Colon (tissue), 2 donors: ENCODE data around the gene CXCL11.
"Not testable (repeated sequence)": the region's sequence is repeated elsewhere in the genome, so short reads cannot be mapped to it uniquely, and the experiment has no call there.

Experiments
- FAIRE-seq: peaks from 2 replicates; lab custom pipeline; 2012; peaks lifted over from hg19 to GRCh38; lab: Jason Lieb, UNC
- donor health status: control.
- donor health status: control.

The CXCL11 gene

DNA sequence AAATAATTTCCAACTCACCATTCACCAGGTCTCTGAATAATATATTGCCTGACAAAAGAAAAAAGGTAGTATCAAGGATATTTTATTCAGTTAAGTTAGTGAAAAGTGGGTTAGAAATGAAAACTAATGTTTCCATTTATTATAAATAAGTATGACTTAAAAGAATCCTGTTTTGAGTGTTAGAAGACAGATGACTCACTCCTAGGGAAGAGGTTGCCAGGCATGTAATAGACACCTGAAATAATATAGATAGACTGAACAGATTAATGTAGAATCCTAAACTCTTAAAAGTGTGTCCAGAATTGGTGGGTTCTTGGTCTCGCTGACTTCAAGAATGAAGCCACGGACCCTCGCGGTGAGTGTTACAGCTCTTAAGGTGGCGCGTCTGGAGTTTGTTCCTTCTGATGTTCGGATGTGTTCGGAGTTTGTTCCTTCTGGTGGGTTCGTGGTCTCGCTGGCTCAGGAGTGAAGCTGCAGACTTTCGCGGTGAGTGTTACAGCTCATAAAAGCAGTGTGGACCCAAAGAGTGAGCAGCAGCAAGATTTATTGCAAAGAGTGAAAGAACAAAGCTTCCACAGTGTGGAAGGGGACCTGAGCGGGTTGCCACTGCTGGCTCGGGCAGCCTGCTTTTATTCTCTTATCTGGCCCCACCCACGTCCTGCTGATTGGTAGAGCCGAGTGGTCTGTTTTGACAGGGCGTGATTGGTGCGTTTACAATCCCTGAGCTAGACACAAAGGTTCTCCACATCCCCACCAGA is 6.5 kb upstream of the CXCL11 start:
- not testable (repeated sequence) for FAIRE-seq

DNA sequence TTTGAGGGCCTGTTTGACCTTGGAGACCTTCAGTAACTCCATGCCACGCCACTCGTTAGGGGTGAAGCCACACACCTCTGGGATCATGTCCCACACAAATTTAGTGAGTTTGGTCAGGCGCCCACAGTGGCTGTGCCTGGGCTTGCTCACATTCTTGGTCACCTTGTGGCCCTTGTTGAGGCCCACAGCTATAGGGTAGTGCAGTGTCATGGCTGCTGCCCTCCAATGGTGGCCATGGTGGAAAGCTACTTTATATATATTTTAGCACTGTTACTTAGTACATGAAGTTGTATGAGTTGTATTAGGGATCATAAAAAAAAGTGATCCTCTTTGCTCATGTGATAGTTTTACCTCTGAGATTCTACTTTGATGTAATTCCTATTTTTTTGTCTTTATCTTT is 985 bp upstream of the CXCL11 start:
- FAIRE-seq, result no peak

DNA sequence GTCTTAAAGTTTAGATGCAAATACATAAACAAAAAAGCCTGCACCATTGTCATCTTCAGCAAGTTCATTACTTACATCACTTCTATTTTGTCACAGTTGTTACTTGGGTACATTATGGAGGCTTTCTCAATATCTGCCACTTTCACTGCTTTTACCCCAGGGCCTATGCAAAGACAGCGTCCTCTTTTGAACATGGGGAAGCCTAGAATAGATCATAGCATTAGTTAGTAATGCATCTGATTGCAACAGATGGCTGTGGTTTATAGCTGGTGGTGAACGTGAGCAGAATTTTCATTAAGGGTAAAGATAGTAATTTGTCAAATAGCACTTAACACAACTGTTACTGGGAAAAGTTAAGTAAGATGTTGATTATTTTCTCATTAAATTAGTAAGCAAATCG is 729 bp downstream of the CXCL11 start:
- FAIRE-seq, result no peak

DNA sequence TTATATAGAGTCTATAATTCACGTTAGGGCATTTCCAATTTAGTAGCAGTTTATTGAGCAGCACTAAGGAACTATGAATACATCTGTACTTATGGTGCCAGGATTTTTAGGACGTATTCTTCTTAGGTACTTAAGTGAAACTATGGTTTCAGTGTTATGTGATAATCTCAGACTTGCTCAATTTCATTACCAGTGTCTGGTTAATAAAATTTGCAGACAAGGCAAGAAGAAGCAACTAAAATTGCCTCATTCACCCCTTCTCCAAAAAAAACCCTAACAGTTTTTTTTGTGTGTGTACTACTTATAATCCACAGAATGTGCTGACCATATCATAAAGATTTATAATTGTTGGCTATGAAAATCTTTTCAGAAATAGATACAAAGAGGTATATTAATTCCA is 6.6 kb downstream of the CXCL11 start:
- FAIRE-seq, result no peak

DNA sequence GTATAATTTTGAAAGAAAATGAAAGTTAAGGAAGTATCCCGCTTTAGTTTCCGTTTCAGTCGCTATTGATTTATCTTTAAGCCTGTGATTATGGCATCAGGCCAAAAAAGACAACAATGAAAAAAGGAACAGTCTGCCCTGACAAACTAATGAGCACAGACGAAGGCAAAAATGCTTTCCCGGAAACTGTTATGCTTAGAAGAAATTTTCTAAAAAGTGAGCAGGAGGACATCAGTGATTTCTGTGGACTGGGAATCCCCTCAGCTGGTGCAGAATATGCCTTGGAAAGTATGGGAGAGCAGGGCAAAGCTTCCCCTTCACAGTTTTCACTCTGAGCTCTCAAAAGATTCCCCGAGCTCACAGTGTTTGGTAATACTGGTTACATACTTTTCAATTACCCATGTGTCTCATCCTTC is 7.5 kb downstream of the CXCL11 start:
- FAIRE-seq, result no peak

DNA sequence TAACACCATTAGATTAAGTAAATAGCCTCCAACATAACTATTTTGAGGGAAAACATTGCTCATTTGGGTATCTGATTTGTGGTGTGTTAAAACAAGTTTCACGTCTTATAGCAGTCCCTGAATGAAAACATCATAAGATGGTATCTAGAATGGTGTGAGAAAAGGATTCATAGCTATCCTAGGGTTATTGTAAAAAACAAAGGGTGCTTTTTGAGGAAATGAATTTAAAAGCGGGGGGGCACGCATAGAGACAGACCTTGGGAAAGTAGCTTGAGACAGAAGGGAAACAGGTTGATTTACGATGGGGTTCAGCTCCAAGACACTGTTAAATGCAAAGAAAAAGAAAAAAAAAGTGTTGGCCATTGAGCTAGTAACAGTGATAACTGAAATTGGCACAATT is 11.8 kb downstream of the CXCL11 start:
- FAIRE-seq, result no peak

DNA sequence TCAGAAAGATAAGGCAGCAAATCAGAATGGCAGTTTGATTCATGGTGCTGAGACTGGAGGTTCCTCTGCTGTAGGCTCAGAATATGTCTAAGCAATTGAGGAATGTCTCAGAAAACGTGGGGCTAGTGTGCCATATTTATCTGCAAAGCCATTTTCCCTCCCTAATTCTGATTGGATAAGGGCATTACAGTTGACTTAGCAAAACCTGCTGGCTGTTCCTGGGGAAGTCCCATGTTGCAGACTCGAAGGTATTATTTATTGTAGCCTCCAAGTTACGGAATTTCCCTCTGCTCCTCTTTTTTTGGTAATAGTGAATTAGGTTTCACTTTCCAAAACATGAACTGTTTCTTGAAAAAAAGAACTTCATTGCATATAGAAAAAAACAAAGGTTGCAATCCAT is 12.5 kb downstream of the CXCL11 start, which contains the start of gene CXCL10:
TSS of gene CXCL10 (minus strand) at position 109 of the 400 bp plus-strand sequence. CDS start at position 43, 66 bp downstream.
- no peak for FAIRE-seq

DNA sequence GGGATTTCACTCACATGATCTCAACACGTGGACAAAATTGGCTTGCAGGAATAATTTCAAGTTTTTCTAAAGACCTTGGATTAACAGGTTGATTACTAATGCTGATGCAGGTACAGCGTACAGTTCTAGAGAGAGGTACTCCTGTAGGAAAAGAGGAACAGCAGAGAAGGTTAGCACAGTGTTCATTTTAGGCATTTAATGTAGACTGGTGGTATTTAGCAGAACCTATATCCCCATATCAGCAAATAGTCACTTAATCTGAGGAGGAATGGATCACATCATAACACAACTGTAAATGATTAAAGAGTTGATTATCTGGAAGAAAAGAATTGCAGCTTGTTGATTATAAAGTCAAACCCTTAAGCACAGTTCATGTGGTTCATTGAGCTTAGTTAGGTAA is 13.2 kb downstream of the CXCL11 start:
- no peak for FAIRE-seq

DNA sequence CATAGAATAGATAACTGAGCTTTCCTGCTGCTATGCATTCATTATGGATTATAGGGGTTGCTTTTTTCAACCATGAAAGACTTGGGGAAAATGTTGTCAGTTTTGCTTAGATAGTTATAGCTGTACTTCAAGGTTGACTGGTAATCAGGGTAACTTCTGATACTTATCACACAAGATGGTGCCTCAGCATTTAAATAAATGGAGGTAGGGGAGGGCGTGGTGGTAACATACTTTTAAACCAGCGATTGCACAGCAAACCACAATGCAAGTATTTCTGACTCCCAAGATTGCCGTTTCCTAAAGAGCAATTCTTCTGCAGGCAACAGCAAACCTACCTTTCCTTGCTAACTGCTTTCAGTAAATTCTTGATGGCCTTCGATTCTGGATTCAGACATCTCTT is 13.8 kb downstream of the CXCL11 start:
- no peak for FAIRE-seq

DNA sequence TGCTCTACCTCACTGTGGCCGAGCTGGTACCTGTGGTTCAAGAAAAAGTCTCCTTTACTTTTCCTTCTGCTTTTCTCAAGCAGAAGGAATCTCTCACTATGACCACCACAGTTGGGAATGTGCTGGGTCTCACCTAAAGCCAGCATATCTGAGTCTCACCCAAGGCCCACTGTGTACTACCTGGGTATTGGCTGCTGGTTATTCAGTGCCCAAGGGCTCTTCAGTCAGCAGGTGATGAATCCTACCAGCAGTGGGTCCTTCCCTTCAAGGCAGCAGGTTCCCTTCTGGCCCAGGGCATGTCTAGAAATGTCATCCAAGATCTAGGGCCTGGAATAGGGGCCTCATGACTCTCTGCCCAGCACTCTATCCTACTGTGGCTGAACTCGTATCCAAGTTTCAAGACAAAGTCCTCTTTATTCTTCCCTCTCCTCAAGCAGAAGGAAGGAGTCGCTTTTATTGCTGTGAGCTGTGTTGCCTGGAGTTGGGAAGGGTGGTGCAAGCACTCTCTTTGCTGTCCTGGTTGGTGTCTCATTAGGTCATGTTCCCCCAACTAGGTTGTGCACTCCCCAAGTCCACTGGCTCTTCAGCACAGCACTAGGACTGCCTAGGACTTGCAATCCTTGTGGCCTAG is 18.7 kb downstream of the CXCL11 start:
- no peak for FAIRE-seq

DNA sequence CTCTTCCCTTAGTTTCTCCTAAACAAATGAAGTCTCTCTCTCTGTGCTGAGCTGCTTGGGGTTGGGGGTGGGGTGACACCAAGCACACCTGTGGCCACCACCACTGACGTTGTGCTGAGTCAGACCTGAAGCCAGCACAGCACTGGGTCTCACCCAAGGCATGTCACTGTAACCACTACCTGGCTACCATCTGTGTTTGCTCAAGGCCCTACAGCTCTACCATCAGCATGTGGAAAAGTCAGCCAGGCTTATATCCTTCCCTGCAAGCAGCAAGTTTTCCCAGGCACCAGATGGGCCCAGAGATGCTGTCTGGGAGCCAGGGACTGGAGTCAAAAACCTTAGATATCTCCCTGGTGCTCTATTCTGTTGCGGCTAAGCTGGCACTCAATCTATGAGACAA is 19.5 kb downstream of the CXCL11 start:
- no peak for FAIRE-seq

DNA sequence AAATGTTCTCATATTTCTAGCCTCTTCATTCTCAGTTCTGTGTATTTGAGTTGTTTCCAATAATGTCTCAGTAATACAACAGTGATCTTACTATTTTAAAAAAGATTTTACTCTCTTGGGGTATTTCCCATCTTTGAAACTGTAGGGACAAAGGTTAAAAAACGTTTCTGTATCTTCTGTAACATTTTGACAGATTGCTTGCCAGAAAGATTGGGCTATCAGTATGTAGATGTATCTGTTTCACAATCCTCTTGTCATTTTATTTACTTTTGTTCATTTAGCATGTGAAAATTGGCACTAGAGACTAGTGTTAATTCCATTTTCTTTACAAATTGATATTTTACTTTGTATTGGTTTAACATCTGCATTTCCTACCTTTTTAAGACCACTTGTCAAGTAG is 22.3 kb downstream of the CXCL11 start:
- FAIRE-seq, result no peak

DNA sequence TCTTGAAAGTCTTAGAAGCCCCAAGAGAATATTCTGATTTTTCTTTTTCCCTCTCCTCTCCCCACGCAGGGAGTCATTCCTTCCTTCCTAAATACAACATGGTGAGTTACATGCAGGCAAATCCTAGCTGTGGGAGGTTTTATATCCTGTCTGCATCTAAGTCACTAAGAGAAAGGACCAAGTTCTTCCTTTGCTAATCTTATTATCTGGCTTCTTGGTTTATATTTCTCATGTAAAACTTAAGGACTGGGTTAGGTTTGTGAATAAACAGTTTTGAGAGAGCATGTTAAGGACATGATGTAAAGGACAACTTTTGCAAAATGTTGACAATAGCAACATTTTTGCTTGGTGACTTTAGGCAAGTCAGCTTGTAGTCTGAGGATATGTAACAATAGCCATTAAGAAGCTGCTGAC is 23.5 kb downstream of the CXCL11 start:
- no peak for FAIRE-seq

DNA sequence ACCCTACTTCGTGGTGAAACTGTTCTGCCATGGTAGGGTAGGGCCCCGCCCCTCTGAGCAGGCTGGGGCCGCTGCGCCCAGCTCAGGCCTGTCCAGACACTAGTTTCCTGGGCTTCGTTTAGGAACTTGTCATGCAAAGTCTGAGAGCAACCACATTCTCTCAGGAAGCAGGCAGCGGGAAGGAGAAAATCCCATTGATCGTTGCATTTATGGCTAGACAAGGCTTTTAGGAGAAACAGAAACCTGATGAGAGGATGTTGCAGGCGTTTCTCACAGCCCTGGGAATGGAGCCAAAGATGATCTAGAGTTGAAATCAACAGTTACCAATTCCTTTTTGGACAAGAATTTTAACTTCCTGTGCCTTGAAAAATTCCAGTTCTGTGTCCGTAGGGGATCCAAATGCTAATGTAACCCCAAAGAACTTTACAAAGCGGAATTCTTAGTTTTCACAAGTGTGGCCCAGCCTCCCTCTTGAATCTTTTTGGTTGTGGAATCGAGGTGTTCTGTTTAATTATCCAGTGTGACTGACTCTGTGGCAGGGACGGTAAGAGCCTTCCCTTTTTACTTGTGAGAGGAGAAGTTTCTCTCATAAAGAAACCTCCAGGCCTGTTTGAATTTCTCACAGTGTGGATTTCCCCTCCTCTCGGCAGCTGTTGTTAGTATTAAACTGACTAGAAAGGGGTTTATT is 24.0 kb downstream of the CXCL11 start:
- no peak for FAIRE-seq

DNA sequence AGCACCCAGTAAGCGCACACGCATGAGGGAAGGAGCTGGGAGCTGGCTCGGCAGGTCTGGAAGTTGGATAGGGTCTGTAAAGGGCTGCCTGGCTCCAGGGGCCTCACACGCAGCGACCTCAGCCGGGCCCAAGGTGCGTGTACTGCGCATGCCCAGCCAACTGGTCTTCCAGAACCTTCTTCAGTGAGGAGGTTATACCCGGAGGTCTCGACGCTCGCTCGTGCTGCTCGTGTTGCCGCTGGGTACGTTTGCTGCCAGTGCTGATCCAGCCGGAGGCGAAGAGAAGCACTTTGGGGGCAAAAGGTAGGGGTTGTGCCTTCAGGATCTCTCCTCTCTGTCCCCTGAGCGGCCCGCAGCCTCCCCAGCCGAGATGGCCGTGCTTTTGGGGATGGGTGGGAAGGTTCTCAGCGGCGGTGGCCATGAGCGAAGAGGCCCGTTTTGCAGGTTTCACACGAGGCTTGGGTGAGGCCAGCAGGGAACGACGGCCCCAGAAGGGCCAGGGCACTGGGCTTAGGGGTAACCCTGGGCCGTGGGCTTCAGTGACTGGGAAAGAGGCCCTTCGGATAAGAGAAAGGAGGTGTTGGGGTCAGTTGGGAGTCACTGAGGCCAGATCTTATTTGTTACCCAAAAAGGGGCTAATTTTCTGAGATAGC is 24.7 kb downstream of the CXCL11 start:
- FAIRE-seq, result no peak

DNA sequence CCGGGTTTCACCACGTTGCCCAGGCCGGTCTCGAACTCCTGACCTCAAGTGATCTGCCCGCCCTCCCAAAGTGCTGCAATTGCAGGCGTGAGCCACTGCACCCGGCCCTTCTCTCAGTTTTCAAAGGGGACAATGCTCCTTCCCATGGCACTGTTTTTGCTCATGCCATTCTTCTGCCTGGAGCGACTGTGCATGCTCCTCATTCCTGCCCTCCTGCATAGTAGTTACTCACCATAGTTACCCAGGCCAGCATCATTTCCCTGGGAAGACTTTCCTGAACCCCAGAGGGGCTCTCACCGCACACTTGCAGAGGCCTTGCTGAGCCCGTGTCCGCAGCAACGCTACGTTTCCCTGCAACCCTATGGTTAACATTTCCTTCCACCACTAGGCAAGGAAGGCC is 25.3 kb downstream of the CXCL11 start:
- FAIRE-seq, result no peak

DNA sequence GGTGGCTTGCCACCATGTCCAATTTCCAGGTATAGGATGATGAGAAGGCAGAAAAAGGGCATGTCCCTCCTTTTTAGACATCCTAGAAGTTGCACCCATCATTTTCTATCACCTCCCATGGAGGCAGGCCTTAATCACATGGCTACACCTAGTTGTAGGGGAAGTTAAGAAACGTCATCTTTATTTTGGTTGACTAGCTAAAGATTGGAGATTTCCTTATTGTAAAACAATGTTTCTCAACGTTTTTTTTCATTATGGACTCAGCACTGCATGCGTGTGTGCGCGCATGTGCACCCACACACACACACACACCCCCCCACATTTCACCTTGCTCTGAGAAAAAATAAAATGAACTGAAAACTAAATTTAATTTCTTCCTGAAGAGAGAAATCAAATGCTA is 26.6 kb downstream of the CXCL11 start:
- no peak for FAIRE-seq

DNA sequence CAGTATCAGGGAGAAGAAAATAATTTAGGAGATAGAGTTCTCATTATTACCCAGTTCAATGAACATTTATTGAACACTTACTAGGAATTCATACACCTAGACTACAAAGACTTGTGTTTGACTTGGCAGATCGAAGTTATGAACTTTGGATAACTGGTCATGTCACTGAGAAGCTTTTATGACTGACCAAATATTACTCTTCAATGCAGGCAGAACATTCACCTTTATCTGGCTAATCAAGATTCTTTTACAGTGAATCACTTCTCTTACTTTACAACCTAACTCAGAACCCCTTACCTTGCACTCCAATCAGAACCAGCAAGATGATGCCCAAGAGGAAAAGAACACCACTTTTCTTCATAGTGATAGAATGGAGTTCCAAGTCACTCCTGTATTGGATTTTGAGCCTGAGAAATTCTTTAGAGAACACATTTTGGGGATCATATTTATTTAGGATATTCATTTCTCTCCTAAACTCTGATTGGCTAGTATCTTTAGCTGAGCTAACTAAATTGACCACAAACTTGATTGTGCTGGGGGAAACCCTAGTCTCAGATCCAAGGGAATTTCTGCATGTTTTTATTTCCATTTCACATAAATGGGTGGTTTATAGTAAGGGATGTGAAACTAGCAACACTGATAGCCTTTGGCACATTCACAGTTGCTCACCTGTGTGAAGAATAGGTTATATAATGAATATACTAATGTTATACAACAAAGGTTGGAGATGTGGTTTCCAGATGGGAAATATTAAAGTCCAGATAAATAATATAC is 28.6 kb downstream of the CXCL11 start, which contains the start of gene CXCL9:
TSS of gene CXCL9 (minus strand) at position 421 of the 774 bp plus-strand sequence. CDS start at position 361, 60 bp downstream.
- FAIRE-seq, result no peak

DNA sequence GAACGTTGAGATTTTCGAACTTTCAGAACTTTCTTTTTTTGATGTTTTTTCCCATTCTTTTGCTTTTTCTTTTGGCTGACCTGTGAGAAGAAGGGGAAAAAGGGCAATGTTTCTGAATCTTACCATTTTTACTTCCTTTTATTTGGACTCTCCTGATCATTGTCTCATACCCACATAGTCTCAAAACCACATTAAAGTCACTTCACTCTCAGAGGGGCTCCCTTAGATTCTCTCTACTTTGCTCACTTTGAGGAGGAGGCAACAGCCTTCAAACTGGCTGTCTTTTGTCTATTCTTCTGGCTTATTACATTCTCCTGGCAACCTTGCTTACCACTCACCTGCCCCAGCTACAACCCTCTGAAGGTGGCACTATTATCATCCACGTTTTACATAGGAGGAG is 32.2 kb downstream of the CXCL11 start:
- no peak for FAIRE-seq

DNA sequence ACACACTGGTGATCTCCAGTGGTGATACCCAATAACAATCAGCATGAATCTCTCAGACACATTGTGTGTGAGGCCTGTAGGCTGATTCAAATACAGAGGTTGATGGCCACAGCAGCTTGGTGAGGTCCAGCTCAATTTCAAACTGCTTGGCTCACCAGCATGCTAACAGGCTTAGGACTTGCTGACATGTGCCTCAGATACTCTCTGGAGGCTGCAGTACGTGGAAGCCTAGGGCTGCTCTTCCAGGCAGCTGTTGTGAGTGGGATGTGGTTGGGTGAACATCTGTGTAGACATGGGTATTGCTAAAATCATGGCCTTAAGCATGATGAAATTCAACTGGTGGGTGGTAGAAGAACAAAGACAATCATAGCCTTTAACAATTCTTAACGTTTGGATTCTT is 32.8 kb downstream of the CXCL11 start:
- no peak for FAIRE-seq

DNA sequence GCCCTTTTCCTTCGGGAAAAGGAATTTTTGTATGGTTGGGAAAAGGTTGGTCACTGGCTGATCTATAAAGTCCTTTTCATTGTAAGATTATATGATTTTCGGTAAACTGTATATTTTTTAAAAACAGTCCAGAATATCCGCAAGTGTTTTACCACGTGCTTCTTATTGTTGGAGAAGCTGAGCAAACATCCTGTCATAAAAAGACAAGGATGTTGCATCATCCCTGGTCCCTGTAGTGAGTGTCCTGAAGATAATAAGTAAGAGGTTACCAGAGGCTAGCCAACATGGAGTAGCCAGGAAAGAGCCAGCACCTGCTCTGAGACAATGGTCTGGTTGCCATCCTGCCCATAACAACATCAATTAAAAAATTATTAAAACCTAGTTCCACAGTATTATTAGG is 33.7 kb downstream of the CXCL11 start:
- FAIRE-seq, result no peak

DNA sequence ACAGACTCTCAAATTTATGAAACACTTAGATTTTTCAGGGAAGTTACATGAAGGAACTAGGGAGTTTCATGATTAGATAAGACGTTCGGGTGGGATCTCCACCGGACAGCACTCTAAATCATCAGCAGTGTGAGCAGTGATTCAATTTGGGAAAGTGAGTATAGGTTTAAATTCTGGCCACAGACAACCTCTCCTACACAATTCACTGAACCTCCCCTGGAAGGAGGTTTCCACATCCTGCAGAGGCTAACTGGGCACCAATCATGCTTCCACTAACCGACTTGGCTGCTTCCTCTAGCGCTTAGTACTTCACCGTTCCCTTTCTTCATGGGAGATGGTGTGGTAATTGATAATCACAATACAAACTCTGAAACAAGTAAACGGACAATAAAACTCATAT is 34.2 kb downstream of the CXCL11 start:
- FAIRE-seq, result no peak
